Parathyroid adenoma (tissue), 2 donors: ENCODE measurements around the gene RASSF7.

Source experiments
- H2AFZ ChIP-seq: fragments of 300-600 bp; sonication (generic); one replicate; pipeline ENCODE4 v1.7.0; 2017; ENCODE audit warnings: antibody characterized with exemption, mild to moderate bottlenecking
- H3K27ac ChIP-seq: fragments of 300-600 bp; sonication (generic); one replicate; pipeline ENCODE4 v1.7.0; 2017
- H3K27me3 ChIP-seq: fragments of 300-600 bp; sonication (generic); one replicate; pipeline ENCODE4 v1.7.0; 2017; ENCODE audit warnings: low read length; ENCODE audit not compliant: control insufficient read depth, insufficient read depth
- H3K36me3 ChIP-seq: fragments of 300-600 bp; sonication (generic); one replicate; pipeline ENCODE4 v1.7.0; 2017; ENCODE audit warnings: low read length; ENCODE audit not compliant: control insufficient read depth, insufficient read depth
- H3K4me1 ChIP-seq: fragments of 300-600 bp; sonication (generic); one replicate; pipeline ENCODE4 v1.7.0; 2017; ENCODE audit warnings: control low read depth
- H3K4me2 ChIP-seq: fragments of 300-600 bp; sonication (generic); one replicate; pipeline ENCODE4 v1.7.0; 2017; ENCODE audit warnings: low read length
- H3K4me3 ChIP-seq: fragments of 300-600 bp; sonication (generic); one replicate; pipeline ENCODE4 v1.7.0; 2017; ENCODE audit warnings: low read depth, low read length
- H3K79me2 ChIP-seq: fragments of 300-600 bp; sonication (generic); one replicate; pipeline ENCODE4 v1.7.0; 2017; ENCODE audit warnings: control low read depth
- H3K9ac ChIP-seq: fragments of 300-600 bp; sonication (generic); one replicate; pipeline ENCODE4 v1.7.0; 2017; ENCODE audit warnings: mild to moderate bottlenecking
- H3K9me3 ChIP-seq: fragments of 300-600 bp; sonication (generic); one replicate; pipeline ENCODE4 v1.7.0; 2017; ENCODE audit warnings: low read length; ENCODE audit not compliant: control insufficient read depth
- CTCF ChIP-seq: fragments of 300-600 bp; sonication (generic); IDR thresholded peaks from one replicate; pipeline ENCODE4 v1.7.0; 2017; ENCODE audit warnings: antibody characterized with exemption, mild to moderate bottlenecking
- donor health status: primary hyperparathyroidism.

RASSF7 gene

GRCh38 chr11:611001-611996 lies 50.5 kb downstream of the RASSF7 start:
- H3K27ac ChIP-seq = no peak overlapping the region
- no peak overlapping the region for H3K4me2 ChIP-seq
- H3K9me3 ChIP-seq = no peaks in the 10 kb centered on the region
- no peak overlapping the region for H2AFZ ChIP-seq
- no peaks in the 10 kb centered on the region for H3K27me3 ChIP-seq
- H3K79me2 ChIP-seq = no peaks in the 10 kb centered on the region
- no peaks in the 10 kb centered on the region for H3K4me1 ChIP-seq
- H3K9ac ChIP-seq = no peak overlapping the region
- no peaks in the 10 kb centered on the region for H3K36me3 ChIP-seq
- no peak overlapping the region for H3K4me3 ChIP-seq
- no peak for TF ChIP-seq CTCF

GRCh38 chr11:612201-612960 lies 51.6 kb downstream of the RASSF7 start:
- no peak overlapping the region for H2AFZ ChIP-seq
- H3K4me3 ChIP-seq = no peak overlapping the region
- no peak overlapping the region for H3K9ac ChIP-seq
- no peaks in the 10 kb centered on the region for H3K4me1 ChIP-seq
- H3K36me3 ChIP-seq = no peaks in the 10 kb centered on the region
- H3K79me2 ChIP-seq = no peaks in the 10 kb centered on the region
- no peak overlapping the region for H3K4me2 ChIP-seq
- no peaks in the 10 kb centered on the region for H3K27me3 ChIP-seq
- no peaks in the 10 kb centered on the region for H3K9me3 ChIP-seq
- H3K27ac ChIP-seq = no peak overlapping the region
- TF ChIP-seq CTCF = no peak

GRCh38 chr11:612961-613300 lies 52.2 kb downstream of the RASSF7 start:
- Histone ChIP-seq H3K27me3 (no peaks in the 10 kb centered on the region), H3K4me3 (no peak overlapping the region), H3K79me2 (no peaks in the 10 kb centered on the region), H3K9ac (no peak overlapping the region), H3K27ac (no peak overlapping the region), H3K9me3 (no peaks in the 10 kb centered on the region), H2AFZ (no peak overlapping the region), H3K4me2 (no peak overlapping the region), H3K36me3 (no peaks in the 10 kb centered on the region), H3K4me1 (no peaks in the 10 kb centered on the region)
- no peak for TF ChIP-seq CTCF

GRCh38 chr11:613369-613968 lies 52.7 kb downstream of the RASSF7 start:
- Histone ChIP-seq H3K4me2 (no peak overlapping the region), H3K79me2 (no peaks in the 10 kb centered on the region), H3K9me3 (no peaks in the 10 kb centered on the region), H3K36me3 (no peaks in the 10 kb centered on the region), H3K27me3 (no peaks in the 10 kb centered on the region), H2AFZ (no peak overlapping the region), H3K27ac (no peak overlapping the region), H3K4me3 (no peak overlapping the region), H3K9ac (no peak overlapping the region), H3K4me1 (no peaks in the 10 kb centered on the region)
- no peak for TF ChIP-seq CTCF
